ENCODE measurements around the gene ZNF556.

Gene ZNF556

GRCh38 chr19:2906631-2907195, 39.6 kb downstream of the ZNF556 start:
- no peak for DNase-seq

GRCh38 chr19:2912306-2912705, 45.2 kb downstream of the ZNF556 start:
- DNase-seq, result no peak

- no peak for DNase-seq
Observed at GRCh38 chr19:2917275-2918184, 50.4 kb downstream of the ZNF556 start.

- DNase-seq, result peak; percentile 13
Observed at GRCh38 chr19:2922987-2923386, 55.9 kb downstream of the ZNF556 start.

DNA sequence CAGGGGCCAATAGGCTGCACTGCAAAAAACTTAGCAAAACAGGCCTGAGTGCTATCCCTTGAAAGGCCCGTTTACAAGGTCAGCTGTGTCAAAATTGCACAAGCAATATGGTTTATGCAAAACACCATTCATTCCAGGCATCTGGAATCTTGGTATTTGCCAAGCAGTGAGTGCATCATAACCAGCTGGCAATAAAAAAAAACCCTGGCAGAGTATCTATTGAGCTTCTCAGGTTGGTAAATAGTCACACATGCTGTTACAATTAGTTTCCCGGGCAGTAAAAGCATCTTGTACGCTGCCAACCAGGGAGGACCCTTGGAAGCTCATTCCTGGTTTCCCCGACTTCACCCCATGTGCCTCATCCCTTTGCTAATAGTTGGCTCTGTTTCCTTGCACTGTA, 56.4 kb downstream of the ZNF556 start:
- DNase-seq, result peak; percentile 51

DNA sequence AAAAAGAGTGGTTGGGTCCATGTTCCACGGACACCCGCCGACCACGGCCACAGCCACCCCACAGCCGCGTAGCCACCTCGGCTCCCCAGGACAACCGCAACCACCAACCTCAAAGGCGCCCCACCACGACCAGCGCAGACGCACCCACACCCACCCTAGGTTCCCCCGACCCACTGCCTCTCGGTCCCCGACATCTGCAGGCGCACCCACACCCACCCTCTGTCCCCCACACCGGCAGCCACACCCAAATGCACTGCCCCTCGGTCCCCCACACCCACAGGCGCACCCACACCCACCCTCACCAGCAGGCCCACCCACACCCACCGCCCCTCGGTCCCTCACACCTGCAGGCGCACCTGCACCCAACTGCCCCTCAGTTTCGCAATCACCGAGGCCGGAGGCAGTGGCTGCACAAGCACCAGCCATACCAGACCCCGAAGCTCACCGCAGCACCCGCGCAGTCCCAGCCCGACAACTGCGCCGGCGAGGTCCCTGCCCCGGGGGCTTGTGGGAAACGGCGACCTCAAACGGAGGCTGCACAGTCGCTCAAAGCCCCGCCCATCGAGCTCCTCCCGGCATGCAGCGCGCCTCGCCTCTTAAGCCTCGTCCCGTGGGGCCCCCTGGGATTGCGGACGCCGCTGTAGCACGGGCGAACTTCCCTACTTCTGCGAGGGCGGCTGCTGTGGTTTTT, 59.4 kb downstream of the ZNF556 start:
- no peak for DNase-seq

- DNase-seq, result no peak
Observed at GRCh38 chr19:2927032-2927430, 59.9 kb downstream of the ZNF556 start.

Data from DMS79 treated with DMSO at 0.1 percent for 48 hours (cell line).